T-cell (primary cell): Measurements from ENCODE around the gene CDS2. TPM values are rescaled to one million over a fixed set of nuclear protein-coding genes. Genes with fewer than 3 reads are reported as not detected.
A peak's percentile ranks its signal among the peaks of the same experiment; 100 is the strongest.

Experiments used
- ATAC-seq, 4 experiments: fragments of 200-7000 bp in 3 of 4; fragments of 150-1000 bp in 1 of 4; cut with Tn5 transposase; replicated peaks in 1 of 4; 1 replicate in 3 of 4; 2 replicates in 1 of 4; pipeline ENCODE4 v1.10.0; 2021; ENCODE audit warnings: moderate library complexity in 3 of 4, mild to moderate bottlenecking in 2 of 4, moderate number of reproducible peaks in 1 of 4
- CTCF ChIA-PET, 2 donors: fragments of 300-600 bp; sonication (Branson Sonifier 250); formaldehyde crosslinking; loops; one replicate each; lab custom pipeline; 2022; ENCODE audit warnings: antibody characterized with exemption in 2 of 2; lab: Charles Lee
- POLR2A ChIA-PET, 2 donors: fragments of 300-600 bp; sonication (Branson Sonifier 250); formaldehyde crosslinking; loops; one replicate each; lab custom pipeline; 2022; ENCODE audit warnings: antibody characterized with exemption in 2 of 2; lab: Charles Lee
- DNase-seq, 35 experiments: peaks; one replicate each; pipeline versions ENCODE4 v3.0.0 to v3.0.0-alpha.2; 2013 to 2023
- H3K27ac ChIP-seq: one replicate; pipeline ENCODE4 v1.5.1; 2013; ENCODE audit warnings: low read length
- H3K27me3 ChIP-seq, 2 experiments: replicated peaks in 1 of 2; 1 replicate in 1 of 2; 2 replicates in 1 of 2; pipeline versions ENCODE4 v1.6.1 to v1.7.0; 2013; ENCODE audit warnings: low read length in 1 of 2, mixed read lengths in 1 of 2; ENCODE audit not compliant: control insufficient read depth in 2 of 2, insufficient read depth in 2 of 2; ENCODE audit errors: extremely low read depth in 1 of 2
- H3K36me3 ChIP-seq, 2 donors: 1 replicate in 1 of 2; 2 replicates in 1 of 2; pipeline versions ENCODE4 v1.6.1 to v1.7.0; 2013; ENCODE audit warnings: low read length in 1 of 2; ENCODE audit not compliant: control insufficient read depth in 2 of 2, insufficient read depth in 1 of 2; ENCODE audit errors: extremely low read depth in 1 of 2
- H3K4me1 ChIP-seq, 2 experiments: 1 replicate in 1 of 2; 2 replicates in 1 of 2; pipeline versions ENCODE4 v1.6.1 to v1.7.0; 2013; ENCODE audit warnings: low read length in 2 of 2, mixed read lengths in 1 of 2; ENCODE audit not compliant: insufficient read depth in 2 of 2, control insufficient read depth in 1 of 2; ENCODE audit errors: extremely low read depth in 1 of 2
- H3K4me3 ChIP-seq, 2 donors: 1 replicate in 1 of 2; 2 replicates in 1 of 2; pipeline versions ENCODE4 v1.5.1 to v1.7.0; 2013; ENCODE audit warnings: mild to moderate bottlenecking in 2 of 2, low read length in 1 of 2, moderate library complexity in 1 of 2; ENCODE audit not compliant: control insufficient read depth in 1 of 2; ENCODE audit errors: extremely low read depth in 1 of 2
- H3K9me3 ChIP-seq: 2 replicates; pipeline ENCODE4 v1.7.0; 2013
- H3K27ac Mint-ChIP-seq, 2 donors: one replicate each; pipeline ENCODE4 v1.8.0; 2020 to 2021; ENCODE audit warnings: mild to moderate bottlenecking in 2 of 2, mixed read lengths in 2 of 2
- H3K27me3 Mint-ChIP-seq, 2 donors: one replicate each; pipeline ENCODE4 v1.8.0; 2021 to 2022; ENCODE audit warnings: mixed read lengths in 2 of 2
- H3K36me3 Mint-ChIP-seq: one replicate; pipeline ENCODE4 v1.8.0; 2021; ENCODE audit warnings: mixed read lengths
- H3K4me1 Mint-ChIP-seq, 3 donors: one replicate each; pipeline ENCODE4 v1.8.0; 2020 to 2022; ENCODE audit warnings: mixed read lengths in 3 of 3, mild to moderate bottlenecking in 1 of 3
- H3K4me3 Mint-ChIP-seq, 3 donors: one replicate each; pipeline ENCODE4 v1.8.0; 2020 to 2022; ENCODE audit warnings: mild to moderate bottlenecking in 3 of 3, mixed read lengths in 3 of 3, moderate library complexity in 3 of 3
- H3K9me3 Mint-ChIP-seq, 3 donors: one replicate each; pipeline ENCODE4 v1.8.0; 2020 to 2022; ENCODE audit warnings: mixed read lengths in 3 of 3
- WGBS: methylation state at CpG from one replicate; pipeline ENCODE4 v1.1.5; 2013; ENCODE audit warnings: missing lambda C conversion rate; ENCODE audit not compliant: insufficient coverage; 5-methylcytosine and 5-hydroxymethylcytosine counted together
- total RNA-seq, 35 experiments: library from RNA in 6 of 35; stranded (reverse) in 6 of 35; fragments of 120-200 nt in 1 of 35; gene quantifications; one replicate each; pipeline versions ENCODE4 v1.2.1 to v1.2.4 and lab custom pipeline; 2013 to 2026

Gene CDS2
- total RNA-seq, 5 donors from 2014 or later (not counting 1 experiment from before 2014, with no cell fraction given) = 47.1 to 62.2 (median 48.9) TPM

DNA sequence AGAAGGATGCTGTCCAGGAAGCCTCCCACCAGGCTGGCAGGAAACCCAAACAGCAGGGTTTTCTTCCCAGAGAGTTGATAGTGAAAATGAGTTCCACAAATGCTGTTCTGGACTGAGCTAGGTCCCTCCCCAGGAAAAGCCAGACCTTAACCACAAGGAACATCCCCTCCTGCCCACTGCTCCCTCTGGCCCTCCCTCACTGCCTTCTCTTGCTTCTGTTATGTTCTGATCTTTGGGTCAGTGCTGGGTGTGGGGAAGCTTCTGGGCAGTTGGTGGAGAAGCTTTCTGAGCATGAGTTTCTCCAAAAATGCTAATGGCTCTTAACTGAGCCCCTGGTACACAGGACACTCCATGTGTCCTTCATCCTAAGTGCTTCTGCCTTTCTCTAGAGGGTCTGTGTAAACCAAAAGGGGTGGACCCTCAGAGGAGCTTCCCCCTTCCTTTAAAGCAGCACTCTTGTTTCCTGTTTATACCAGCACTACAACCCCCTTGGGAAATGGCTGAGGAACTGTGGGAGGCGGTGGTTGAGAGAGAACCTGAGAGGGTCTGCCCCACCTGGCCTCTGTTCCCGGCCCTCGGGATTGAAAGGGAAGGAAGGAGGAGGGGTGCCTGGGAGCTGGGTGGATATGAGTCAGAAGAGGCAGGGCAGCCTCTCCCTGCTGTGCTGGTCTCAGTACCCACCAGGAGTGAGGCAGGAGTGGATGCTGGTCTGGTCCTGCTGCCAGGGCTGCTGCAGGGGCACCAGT, 42.0 kb downstream of the CDS2 start:
- Mint-ChIP-seq H3K4me1 (peaks cover 82 to 87% (median 85%) of the 10 kb centered on the region in 3 donors), H3K36me3 (peaks cover 7% of the 10 kb centered on the region), H3K27me3 (no peaks in the 10 kb centered on the region), H3K4me3 (peak overlapping the region in 2 of 3 donors; percentile 18 to 60), H3K27ac (peak overlapping the region; percentile 93 to 94), H3K9me3 (no peaks in the 10 kb centered on the region)
- Histone ChIP-seq H3K36me3 (peaks cover 0 to 16% of the 10 kb centered on the region in 2 donors), H3K9me3 (no peaks in the 10 kb centered on the region), H3K27me3 (no peaks in the 10 kb centered on the region), H3K4me1 (peaks cover 11 to 47% of the 10 kb centered on the region in 2 experiments), H3K4me3 (no peak overlapping the region), H3K27ac (peak overlapping the region; percentile 18)
- WGBS = 50% methylated on average over 2 of the region's 3 CpGs
- ChIA-PET CTCF (interaction anchor here (0.5 to 1.7 kb wide), 2 partner anchors 42 to 49 kb away, joined by 5 read pairs; partner anchors contain the start of gene CDS2 (in 1 of the 2)), POLR2A (interaction anchor here in 1 of 2 donors (0.5 kb wide), 1 partner anchor 18 kb away, joined by 3 read pairs; no protein-coding TSS in a partner anchor)
- ATAC-seq (peak; percentile 48 to 55 (median 50)), DNase-seq (no peak)

DNA sequence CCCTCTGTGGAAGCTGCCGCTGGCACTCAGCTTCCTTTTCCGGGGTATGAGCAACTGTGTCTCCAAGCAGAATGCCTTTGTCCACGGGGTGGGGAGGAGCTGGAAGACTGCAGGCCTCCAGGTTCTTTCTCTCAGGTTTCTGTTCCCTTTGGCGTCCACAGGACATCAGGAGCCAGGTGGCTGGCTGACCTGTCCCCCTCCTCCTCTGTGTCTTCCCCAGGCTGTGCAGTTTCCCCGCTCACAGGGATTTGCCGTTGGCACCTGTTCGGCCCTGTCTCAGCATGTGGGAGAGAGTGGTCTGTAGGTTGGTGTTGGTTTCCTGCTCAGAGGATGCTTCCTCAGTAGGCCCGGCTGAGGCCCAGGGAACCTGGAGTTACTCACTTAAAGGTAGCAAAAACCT, 43.5 kb downstream of the CDS2 start:
- no peaks in the 10 kb centered on the region for H3K9me3 Mint-ChIP-seq
- peaks cover 5 to 28% of the 10 kb centered on the region in 2 donors for H3K36me3 ChIP-seq
- H3K4me1 ChIP-seq = peaks cover 11 to 48% of the 10 kb centered on the region in 2 experiments
- DNase-seq (no peak), ATAC-seq (no peak)
- H3K27ac Mint-ChIP-seq = peak overlapping the region in 1 of 2 donors; percentile 66
- H3K36me3 Mint-ChIP-seq = peaks cover 12% of the 10 kb centered on the region
- ChIA-PET POLR2A (no interaction called here), CTCF (no interaction called here)
- H3K27me3 Mint-ChIP-seq = no peaks in the 10 kb centered on the region
- no peak overlapping the region for H3K4me3 Mint-ChIP-seq
- 82% methylated on average over 5 of the region's 8 CpGs for WGBS
- no peaks in the 10 kb centered on the region for H3K9me3 ChIP-seq
- no peak overlapping the region for H3K4me3 ChIP-seq
- no peaks in the 10 kb centered on the region for H3K27me3 ChIP-seq
- no peak overlapping the region for H3K27ac ChIP-seq
- H3K4me1 Mint-ChIP-seq = peaks cover 70 to 75% (median 74%) of the 10 kb centered on the region in 3 donors

DNA sequence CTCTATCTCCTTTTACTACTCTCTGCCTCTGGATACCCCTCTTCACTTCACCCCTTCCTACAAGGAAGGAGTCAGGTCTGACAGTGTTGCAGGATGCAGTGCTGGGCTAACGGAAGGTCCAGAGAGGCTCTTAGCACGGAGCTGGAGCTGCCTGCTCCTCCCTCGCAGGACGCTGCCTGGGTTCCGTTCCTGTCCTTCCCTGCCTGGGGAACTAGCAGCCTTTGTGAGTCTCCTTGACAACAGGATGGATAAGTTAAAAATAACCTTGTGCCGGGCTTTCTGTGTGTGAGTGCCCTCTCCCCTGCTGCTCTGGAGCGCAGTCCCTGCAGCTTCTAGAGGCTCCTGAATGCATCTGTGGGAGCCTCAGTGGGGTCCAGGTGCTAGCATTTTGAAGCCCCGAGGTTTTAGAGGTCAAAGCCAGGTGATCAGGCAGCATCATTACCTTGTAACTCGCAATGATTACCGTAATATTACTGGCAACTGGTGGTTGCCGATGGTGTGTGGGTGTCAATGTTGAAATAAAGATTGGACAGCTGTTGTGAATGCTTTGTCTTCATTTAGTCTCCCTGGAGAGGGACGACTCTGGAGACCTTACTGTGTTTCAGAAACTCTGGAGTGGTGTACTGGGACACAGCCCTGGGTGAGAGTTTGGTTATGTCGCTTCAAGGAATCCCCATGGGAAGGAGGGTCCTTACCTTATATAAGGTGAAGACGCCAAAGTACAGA, 44.4 kb downstream of the CDS2 start:
- Histone ChIP-seq H3K27me3 (no peaks in the 10 kb centered on the region), H3K9me3 (no peaks in the 10 kb centered on the region), H3K36me3 (peaks cover 9 to 35% of the 10 kb centered on the region in 2 donors), H3K4me3 (no peak overlapping the region), H3K4me1 (peaks cover 11 to 44% of the 10 kb centered on the region in 2 experiments), H3K27ac (no peak overlapping the region)
- CTCF ChIA-PET = no interaction called here
- Mint-ChIP-seq H3K36me3 (peaks cover 12% of the 10 kb centered on the region), H3K4me1 (peaks cover 61 to 66% (median 65%) of the 10 kb centered on the region in 3 donors), H3K4me3 (no peak overlapping the region), H3K9me3 (no peaks in the 10 kb centered on the region), H3K27ac (peak overlapping the region; percentile 36 to 66), H3K27me3 (no peaks in the 10 kb centered on the region)
- 95% methylated on average over 11 of the region's 14 CpGs for WGBS
- DNase-seq = no peak
- no peak for ATAC-seq
- POLR2A ChIA-PET = no interaction called here

DNA sequence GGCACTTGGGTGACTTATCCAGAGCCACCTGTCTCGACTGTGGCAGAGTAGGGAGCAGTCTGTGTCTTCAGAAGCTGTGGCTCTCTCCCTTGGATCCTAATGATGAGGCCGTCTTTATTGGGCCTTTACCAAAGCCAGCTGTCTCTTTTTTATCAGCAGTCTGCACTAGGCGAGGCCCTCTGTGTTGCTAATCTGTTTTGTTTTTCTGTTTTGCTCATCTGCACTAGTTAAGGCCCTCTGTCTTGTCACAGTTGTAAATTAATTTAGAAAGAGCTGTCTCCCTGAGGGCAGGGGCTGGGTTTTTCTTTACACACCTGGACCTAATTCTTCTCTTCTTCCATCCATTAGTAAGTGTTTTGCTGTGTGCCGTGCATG, 45.0 kb downstream of the CDS2 start:
- Histone ChIP-seq H3K4me3 (no peak overlapping the region), H3K36me3 (peaks cover 9 to 40% of the 10 kb centered on the region in 2 donors), H3K27ac (no peak overlapping the region), H3K4me1 (peaks cover 11 to 40% of the 10 kb centered on the region in 2 experiments), H3K9me3 (no peaks in the 10 kb centered on the region), H3K27me3 (no peaks in the 10 kb centered on the region)
- Mint-ChIP-seq H3K4me3 (no peak overlapping the region), H3K36me3 (peaks cover 18% of the 10 kb centered on the region), H3K27ac (peak overlapping the region; percentile 6 to 36), H3K27me3 (no peaks in the 10 kb centered on the region), H3K4me1 (peaks cover 55 to 61% (median 60%) of the 10 kb centered on the region in 3 donors), H3K9me3 (no peaks in the 10 kb centered on the region)
- WGBS = 65% methylated on average over 2 of the region's 4 CpGs
- ATAC-seq (no peak), DNase-seq (no peak)
- CTCF ChIA-PET = no interaction called here
- POLR2A ChIA-PET = no interaction called here

DNA sequence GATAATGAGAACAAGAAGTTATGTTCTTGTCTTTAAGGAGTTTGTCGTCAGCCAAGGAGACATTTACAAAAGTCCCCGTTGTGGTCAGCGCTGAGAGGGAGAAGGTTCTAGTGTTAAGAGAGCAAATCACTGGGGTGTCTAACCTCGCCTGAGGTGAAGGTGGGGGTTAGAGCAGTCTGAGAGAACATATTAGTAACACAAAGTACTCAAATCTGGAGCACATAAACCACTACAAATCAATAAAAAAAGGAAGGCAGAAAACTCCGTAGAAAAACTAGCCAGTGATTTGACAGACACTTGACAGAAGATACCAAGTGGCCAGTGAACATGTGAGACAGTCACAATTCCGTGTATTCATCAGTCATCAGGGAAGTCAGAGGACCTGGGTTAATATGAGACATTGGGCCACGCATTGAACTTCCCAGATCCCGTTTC, 45.4 kb downstream of the CDS2 start:
- H3K9me3 ChIP-seq = no peaks in the 10 kb centered on the region
- H3K4me1 ChIP-seq = peaks cover 11 to 36% of the 10 kb centered on the region in 2 experiments
- Mint-ChIP-seq H3K27me3 (no peaks in the 10 kb centered on the region), H3K4me1 (peaks cover 51 to 57% (median 56%) of the 10 kb centered on the region in 3 donors), H3K4me3 (no peak overlapping the region), H3K36me3 (peaks cover 18% of the 10 kb centered on the region), H3K9me3 (no peaks in the 10 kb centered on the region), H3K27ac (peak overlapping the region in 1 of 2 donors; percentile 50)
- no peak for ATAC-seq
- ChIA-PET CTCF (no interaction called here), POLR2A (no interaction called here)
- WGBS = 92% methylated on average over 4 of the region's 8 CpGs
- no peak for DNase-seq
- no peak overlapping the region for H3K27ac ChIP-seq
- peaks cover 9 to 44% of the 10 kb centered on the region in 2 donors for H3K36me3 ChIP-seq
- no peak overlapping the region for H3K4me3 ChIP-seq
- H3K27me3 ChIP-seq = no peaks in the 10 kb centered on the region

DNA sequence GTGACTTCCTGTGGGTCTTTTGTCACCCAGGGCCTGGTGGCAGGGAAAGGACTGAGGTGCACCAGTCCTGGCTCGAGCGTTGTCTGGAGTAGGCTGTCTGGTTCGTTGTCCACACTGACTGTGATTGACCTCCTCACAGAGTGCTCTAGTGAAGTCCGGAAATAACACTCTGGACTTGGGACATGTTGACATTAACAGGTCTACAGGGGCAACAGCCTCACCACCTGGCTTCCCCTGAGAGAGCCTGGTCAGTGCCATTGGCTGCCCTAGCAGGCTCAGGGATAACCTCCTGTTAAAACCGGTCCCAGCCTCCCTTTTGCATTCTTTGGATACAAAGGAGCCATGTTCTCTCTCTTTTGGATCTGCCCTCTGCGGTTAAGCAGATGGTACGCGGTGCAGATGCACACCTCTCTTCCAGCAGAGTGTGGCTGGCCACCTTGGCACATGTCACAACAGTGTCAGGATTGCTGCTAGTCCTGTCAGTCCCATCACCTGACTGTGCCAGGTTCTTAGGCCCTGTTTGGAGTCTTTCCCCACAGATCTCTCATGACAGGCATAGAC, 46.2 kb downstream of the CDS2 start:
- ATAC-seq (no peak), DNase-seq (no peak)
- no peaks in the 10 kb centered on the region for H3K27me3 ChIP-seq
- H3K9me3 ChIP-seq = no peaks in the 10 kb centered on the region
- no peaks in the 10 kb centered on the region for H3K9me3 Mint-ChIP-seq
- peak overlapping the region; percentile 15 to 52 for H3K27ac Mint-ChIP-seq
- H3K36me3 ChIP-seq = peaks cover 9 to 52% of the 10 kb centered on the region in 2 donors
- H3K4me3 ChIP-seq = no peak overlapping the region
- H3K4me3 Mint-ChIP-seq = no peak overlapping the region
- peaks cover 19% of the 10 kb centered on the region for H3K36me3 Mint-ChIP-seq
- H3K4me1 Mint-ChIP-seq = peaks cover 43 to 49% (median 49%) of the 10 kb centered on the region in 3 donors
- peaks cover 11 to 35% of the 10 kb centered on the region in 2 experiments for H3K4me1 ChIP-seq
- 94% methylated on average over 8 of the region's 8 CpGs for WGBS
- H3K27me3 Mint-ChIP-seq = no peaks in the 10 kb centered on the region
- ChIA-PET CTCF (no interaction called here), POLR2A (no interaction called here)
- H3K27ac ChIP-seq = no peak overlapping the region
